ENCODE results near the gene WASHC1.
"Not testable (repeated sequence)": the region's sequence is repeated elsewhere in the genome, so short reads cannot be mapped to it uniquely, and the experiment has no call there.

DNA sequence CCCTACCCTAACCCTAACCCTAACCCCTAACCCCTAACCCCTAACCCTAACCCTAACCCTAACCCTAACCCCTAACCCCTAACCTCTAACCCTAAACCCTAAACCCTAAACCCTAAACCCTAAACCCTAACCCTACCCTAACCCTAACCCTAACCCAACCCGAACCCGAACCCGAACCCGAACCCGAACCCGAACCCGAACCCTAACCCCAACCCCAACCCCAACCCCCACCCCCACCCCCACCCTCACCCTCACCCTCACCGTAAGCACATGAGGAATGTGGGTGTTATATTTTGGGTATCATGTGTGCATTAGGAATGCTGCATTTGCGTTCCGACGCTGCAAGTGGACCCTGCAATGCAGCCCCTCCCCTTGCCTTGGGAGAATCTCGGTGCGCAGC lies 19.0 kb downstream of the WASHC1 start:
- TF ChIP-seq EZH2 (IDR thresholded peaks at IDR 0.05; ENCODE audit: borderline replicate concordance, insufficient read depth, low read depth, low read length, poor library complexity, severe bottlenecking), result not testable (repeated sequence)
- TF ChIP-seq, protein P1, sequence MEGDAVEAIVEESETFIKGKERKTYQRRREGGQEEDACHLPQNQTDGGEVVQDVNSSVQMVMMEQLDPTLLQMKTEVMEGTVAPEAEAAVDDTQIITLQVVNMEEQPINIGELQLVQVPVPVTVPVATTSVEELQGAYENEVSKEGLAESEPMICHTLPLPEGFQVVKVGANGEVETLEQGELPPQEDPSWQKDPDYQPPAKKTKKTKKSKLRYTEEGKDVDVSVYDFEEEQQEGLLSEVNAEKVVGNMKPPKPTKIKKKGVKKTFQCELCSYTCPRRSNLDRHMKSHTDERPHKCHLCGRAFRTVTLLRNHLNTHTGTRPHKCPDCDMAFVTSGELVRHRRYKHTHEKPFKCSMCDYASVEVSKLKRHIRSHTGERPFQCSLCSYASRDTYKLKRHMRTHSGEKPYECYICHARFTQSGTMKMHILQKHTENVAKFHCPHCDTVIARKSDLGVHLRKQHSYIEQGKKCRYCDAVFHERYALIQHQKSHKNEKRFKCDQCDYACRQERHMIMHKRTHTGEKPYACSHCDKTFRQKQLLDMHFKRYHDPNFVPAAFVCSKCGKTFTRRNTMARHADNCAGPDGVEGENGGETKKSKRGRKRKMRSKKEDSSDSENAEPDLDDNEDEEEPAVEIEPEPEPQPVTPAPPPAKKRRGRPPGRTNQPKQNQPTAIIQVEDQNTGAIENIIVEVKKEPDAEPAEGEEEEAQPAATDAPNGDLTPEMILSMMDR (IDR thresholded peaks at IDR 0.05), result not testable (repeated sequence)

Measured in B cell (primary cell).